ENCODE results near the gene ATP2A2. TPM values are rescaled to one million over a fixed set of nuclear protein-coding genes. Genes with fewer than 3 reads are reported as not detected.

Gene ATP2A2
- total and polyA plus RNA-seq, 2 donors from 2014 or later: 37.2 to 221 TPM

DNA sequence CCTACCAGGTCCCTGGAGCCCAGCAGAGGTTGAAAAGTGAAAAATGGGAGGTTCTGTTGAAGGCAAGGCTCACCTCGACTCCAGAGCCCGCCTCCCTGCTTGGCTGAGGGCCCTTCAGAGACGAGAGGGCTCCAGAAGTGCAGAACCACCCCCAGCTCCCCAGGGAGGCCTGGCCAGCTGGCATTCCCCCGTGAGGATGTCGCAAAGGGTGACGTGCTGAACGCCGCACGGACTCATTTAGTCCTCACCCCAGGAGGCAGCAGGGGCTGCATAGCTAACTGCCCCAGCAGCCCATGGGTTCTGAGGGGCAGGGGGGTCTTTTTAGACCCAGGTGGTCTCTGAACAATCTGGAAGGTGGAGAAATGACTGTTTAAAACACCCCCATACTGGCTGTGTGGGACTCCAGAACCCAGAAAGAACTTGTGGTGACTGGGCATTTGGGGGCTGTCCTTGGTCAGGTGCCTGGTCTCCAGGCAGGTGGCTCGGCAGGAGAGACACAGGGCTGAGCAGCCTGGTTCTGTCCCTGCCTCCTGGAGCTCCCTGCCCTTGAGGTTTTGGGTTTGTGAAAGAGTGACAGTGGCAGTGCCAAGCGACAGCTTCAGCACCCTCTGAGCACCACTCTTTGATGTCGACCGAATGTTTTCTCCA is 90.5 kb downstream of the ATP2A2 start:
- intact Hi-C loops (cut with DNase I): no loop called here
- H3K36me3 ChIP-seq (ENCODE audit: control insufficient read depth in 2 of 3, insufficient read depth in 3 of 3, low read length in 3 of 3): peaks cover 9 to 32% (median 21%) of the 10 kb centered on the region in 3 donors
- no peaks in the 10 kb centered on the region for H3K4me1 ChIP-seq (ENCODE audit: control insufficient read depth in 2 of 3, insufficient read depth in 2 of 3, low read depth in 1 of 3, low read length in 3 of 3)
- no peak for FAIRE-seq
- no peak overlapping the region for H3K9ac ChIP-seq (ENCODE audit: low read length in 3 of 3)
- H3K9me3 ChIP-seq (ENCODE audit: control insufficient read depth in 2 of 3, insufficient read depth in 1 of 3, low read length in 3 of 3): no peaks in the 10 kb centered on the region
- no peak overlapping the region for H3K4me3 ChIP-seq (ENCODE audit: low read length in 3 of 3)
- no peak overlapping the region for H3K27ac ChIP-seq (ENCODE audit: low read depth in 2 of 2, low read length in 2 of 2)
- no peak for DNase-seq
- H3K27me3 ChIP-seq (ENCODE audit: control insufficient read depth, insufficient read depth, low read length): no peaks in the 10 kb centered on the region
- TF ChIP-seq, protein P1, sequence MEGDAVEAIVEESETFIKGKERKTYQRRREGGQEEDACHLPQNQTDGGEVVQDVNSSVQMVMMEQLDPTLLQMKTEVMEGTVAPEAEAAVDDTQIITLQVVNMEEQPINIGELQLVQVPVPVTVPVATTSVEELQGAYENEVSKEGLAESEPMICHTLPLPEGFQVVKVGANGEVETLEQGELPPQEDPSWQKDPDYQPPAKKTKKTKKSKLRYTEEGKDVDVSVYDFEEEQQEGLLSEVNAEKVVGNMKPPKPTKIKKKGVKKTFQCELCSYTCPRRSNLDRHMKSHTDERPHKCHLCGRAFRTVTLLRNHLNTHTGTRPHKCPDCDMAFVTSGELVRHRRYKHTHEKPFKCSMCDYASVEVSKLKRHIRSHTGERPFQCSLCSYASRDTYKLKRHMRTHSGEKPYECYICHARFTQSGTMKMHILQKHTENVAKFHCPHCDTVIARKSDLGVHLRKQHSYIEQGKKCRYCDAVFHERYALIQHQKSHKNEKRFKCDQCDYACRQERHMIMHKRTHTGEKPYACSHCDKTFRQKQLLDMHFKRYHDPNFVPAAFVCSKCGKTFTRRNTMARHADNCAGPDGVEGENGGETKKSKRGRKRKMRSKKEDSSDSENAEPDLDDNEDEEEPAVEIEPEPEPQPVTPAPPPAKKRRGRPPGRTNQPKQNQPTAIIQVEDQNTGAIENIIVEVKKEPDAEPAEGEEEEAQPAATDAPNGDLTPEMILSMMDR (IDR thresholded peaks at IDR 0.05; ENCODE audit: borderline replicate concordance, extremely low read depth, insufficient read depth): no peak

DNA sequence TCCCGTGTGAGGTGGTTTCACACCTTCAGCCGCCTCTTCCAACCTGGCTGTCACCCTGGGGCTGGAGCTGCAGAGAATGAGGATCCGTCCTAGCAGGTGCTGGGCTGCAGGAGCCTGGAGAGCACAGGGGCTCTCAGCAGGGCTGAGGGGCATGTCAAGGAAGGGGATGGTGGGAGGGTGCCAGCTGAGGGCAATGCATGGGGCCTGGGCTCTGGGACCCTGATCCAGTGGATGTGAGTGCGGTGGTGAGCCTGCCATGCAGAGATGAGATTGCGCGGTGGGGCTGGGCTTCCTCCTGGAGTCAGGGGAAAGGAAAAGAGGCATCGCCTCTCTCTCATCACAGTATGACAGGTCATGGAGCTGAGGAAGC is 91.0 kb downstream of the ATP2A2 start:
- peaks cover 9 to 32% (median 21%) of the 10 kb centered on the region in 3 donors for H3K36me3 ChIP-seq (ENCODE audit: control insufficient read depth in 2 of 3, insufficient read depth in 3 of 3, low read length in 3 of 3)

DNA sequence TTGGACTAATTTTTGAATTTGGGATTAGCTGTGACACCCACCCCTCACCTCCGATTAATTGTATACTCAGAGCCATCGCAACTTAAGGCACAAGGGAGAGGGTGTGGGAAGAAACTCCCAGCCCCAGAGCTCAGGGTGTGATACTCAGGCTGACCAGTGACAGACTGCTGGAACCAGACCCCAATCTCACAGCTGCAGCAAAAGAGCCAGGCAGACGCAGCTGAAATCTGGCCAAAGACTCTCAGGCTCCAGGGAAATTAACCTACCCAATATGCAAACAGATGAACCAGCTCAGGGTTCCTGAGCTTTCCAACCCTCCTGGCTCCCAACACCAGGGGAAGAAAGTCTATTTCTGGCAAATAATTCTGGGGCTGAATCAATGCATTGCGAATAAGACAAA is 92.0 kb downstream of the ATP2A2 start:
- H3K36me3 ChIP-seq (ENCODE audit: control insufficient read depth in 2 of 3, insufficient read depth in 3 of 3, low read length in 3 of 3): peaks cover 13 to 39% (median 21%) of the 10 kb centered on the region in 3 donors
- no peak overlapping the region for H3K27ac ChIP-seq (ENCODE audit: low read depth in 2 of 2, low read length in 2 of 2)
- H3K4me1 ChIP-seq (ENCODE audit: control insufficient read depth in 2 of 3, insufficient read depth in 2 of 3, low read depth in 1 of 3, low read length in 3 of 3): no peaks in the 10 kb centered on the region
- H3K9ac ChIP-seq (ENCODE audit: low read length in 3 of 3): no peak overlapping the region
- FAIRE-seq (no peak), DNase-seq (no peak)
- TF ChIP-seq, protein P1 (IDR thresholded peaks at IDR 0.05; ENCODE audit: borderline replicate concordance, extremely low read depth, insufficient read depth): no peak
- no peak overlapping the region for H3K4me3 ChIP-seq (ENCODE audit: low read length in 3 of 3)
- intact Hi-C loops (cut with DNase I): no loop called here
- H3K9me3 ChIP-seq (ENCODE audit: control insufficient read depth in 2 of 3, insufficient read depth in 1 of 3, low read length in 3 of 3): no peaks in the 10 kb centered on the region
- H3K27me3 ChIP-seq (ENCODE audit: control insufficient read depth, insufficient read depth, low read length): no peaks in the 10 kb centered on the region

More for the DNA sequence above, 91.0 kb downstream of the ATP2A2 start:
- Histone ChIP-seq H3K4me3 (ENCODE audit: low read length in 3 of 3) (no peak overlapping the region), H3K9ac (ENCODE audit: low read length in 3 of 3) (no peak overlapping the region), H3K4me1 (ENCODE audit: control insufficient read depth in 2 of 3, insufficient read depth in 2 of 3, low read depth in 1 of 3, low read length in 3 of 3) (no peaks in the 10 kb centered on the region), H3K27ac (ENCODE audit: low read depth in 2 of 2, low read length in 2 of 2) (no peak overlapping the region), H3K9me3 (ENCODE audit: control insufficient read depth in 2 of 3, insufficient read depth in 1 of 3, low read length in 3 of 3) (no peaks in the 10 kb centered on the region), H3K27me3 (ENCODE audit: control insufficient read depth, insufficient read depth, low read length) (no peaks in the 10 kb centered on the region)
- intact Hi-C loops (cut with DNase I): no loop called here
- TF ChIP-seq, protein P1 (IDR thresholded peaks at IDR 0.05; ENCODE audit: borderline replicate concordance, extremely low read depth, insufficient read depth): no peak
- peak in 1 of 5 donors; percentile 72 for DNase-seq
- no peak for FAIRE-seq

DNA sequence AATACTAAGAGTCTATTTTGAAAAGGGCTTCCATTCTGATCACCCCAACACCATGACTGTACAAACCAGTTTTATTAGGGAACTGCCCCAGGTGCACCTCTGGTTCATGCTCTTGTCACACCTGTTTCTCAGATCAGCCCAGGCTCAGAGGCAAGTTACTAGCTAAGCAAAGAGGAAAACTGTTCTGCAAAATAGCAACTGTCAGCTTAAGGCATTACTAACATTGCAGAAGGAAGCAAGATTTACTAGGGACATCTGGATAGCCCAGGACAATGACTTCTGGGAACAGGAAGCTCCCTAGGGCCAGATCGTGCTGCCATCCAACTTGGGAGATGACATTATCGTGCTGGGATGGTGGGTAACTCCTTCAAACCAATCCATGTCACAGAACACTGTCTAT is 92.4 kb downstream of the ATP2A2 start:
- no peak for FAIRE-seq
- Histone ChIP-seq H3K36me3 (ENCODE audit: control insufficient read depth in 2 of 3, insufficient read depth in 3 of 3, low read length in 3 of 3) (peaks cover 14 to 39% (median 24%) of the 10 kb centered on the region in 3 donors), H3K27ac (ENCODE audit: low read depth in 2 of 2, low read length in 2 of 2) (no peak overlapping the region), H3K4me1 (ENCODE audit: control insufficient read depth in 2 of 3, insufficient read depth in 2 of 3, low read depth in 1 of 3, low read length in 3 of 3) (no peaks in the 10 kb centered on the region), H3K27me3 (ENCODE audit: control insufficient read depth, insufficient read depth, low read length) (no peaks in the 10 kb centered on the region), H3K9me3 (ENCODE audit: control insufficient read depth in 2 of 3, insufficient read depth in 1 of 3, low read length in 3 of 3) (no peaks in the 10 kb centered on the region), H3K4me3 (ENCODE audit: low read length in 3 of 3) (no peak overlapping the region), H3K9ac (ENCODE audit: low read length in 3 of 3) (no peak overlapping the region)
- DNase-seq: no peak
- intact Hi-C loops (cut with DNase I): no loop called here
- TF ChIP-seq, protein P1 (IDR thresholded peaks at IDR 0.05; ENCODE audit: borderline replicate concordance, extremely low read depth, insufficient read depth): no peak
